ENCODE results near the gene LINC01488.

LINC01488 gene

GRCh38 chr11:69520186-69520916 is 38.9 kb downstream of the LINC01488 start:
- no peak overlapping the region for H2BK5ac ChIP-seq (ENCODE audit: low read depth, low read length, poor library complexity)
- peaks cover 3 to 5% of the 10 kb centered on the region in 2 experiments for H3K4me1 ChIP-seq (ENCODE audit: control insufficient read depth in 1 of 2, insufficient read depth in 2 of 2, low read length in 2 of 2)
- H3K4me2 ChIP-seq (ENCODE audit: low read length): no peak overlapping the region
- H3K27ac ChIP-seq (ENCODE audit: low read depth, low read length): no peak overlapping the region
- no peak overlapping the region for H3K4me3 ChIP-seq (ENCODE audit: low read depth, low read length)
- no peaks in the 10 kb centered on the region for H3K27me3 ChIP-seq (ENCODE audit: insufficient read depth, low read length)
- no peak overlapping the region for H4K91ac ChIP-seq (ENCODE audit: low read depth, low read length)
- no peak overlapping the region for H4K12ac ChIP-seq (ENCODE audit: low read depth, low read length)
- no peak for DNase-seq
- H3K23ac ChIP-seq (ENCODE audit: low read length): no peak overlapping the region
- no peak overlapping the region for H3K18ac ChIP-seq (ENCODE audit: low read length)
- H3K14ac ChIP-seq (ENCODE audit: low read length): no peak overlapping the region
- H4K8ac ChIP-seq (ENCODE audit: low read depth, low read length): no peak overlapping the region
- H3K4ac ChIP-seq (ENCODE audit: low read depth, low read length): no peak overlapping the region
- WGBS (ENCODE audit: extremely low coverage, insufficient coverage, insufficient read length): 100% methylated on average over 1 of the region's 1 CpG
- H3K9ac ChIP-seq (ENCODE audit: low read length): no peak overlapping the region
- H2AFZ ChIP-seq (ENCODE audit: insufficient read depth, low read length, poor library complexity): no peak overlapping the region
- H2AK5ac ChIP-seq (ENCODE audit: low read length): no peak overlapping the region
- H3K9me3 ChIP-seq (ENCODE audit: insufficient read depth, low read depth, low read length): peaks cover 4% of the 10 kb centered on the region
- no peaks in the 10 kb centered on the region for H3K79me1 ChIP-seq (ENCODE audit: low read length)
- no peak overlapping the region for H2BK12ac ChIP-seq (ENCODE audit: low read length)
- no peaks in the 10 kb centered on the region for H3K36me3 ChIP-seq (ENCODE audit: control insufficient read depth in 1 of 2, insufficient read depth in 2 of 2, low read length in 2 of 2)
- H3K79me2 ChIP-seq (ENCODE audit: control insufficient read depth, insufficient read depth, low read length, poor library complexity): no peaks in the 10 kb centered on the region
- H2BK120ac ChIP-seq (ENCODE audit: insufficient read depth, low read length, poor library complexity): no peak overlapping the region

GRCh38 chr11:69521457-69521856 is 40.0 kb downstream of the LINC01488 start:
- Histone ChIP-seq H3K18ac (ENCODE audit: low read length) (no peak overlapping the region), H2BK12ac (ENCODE audit: low read length) (no peak overlapping the region), H2AK5ac (ENCODE audit: low read length) (no peak overlapping the region), H4K12ac (ENCODE audit: low read depth, low read length) (no peak overlapping the region), H3K27ac (ENCODE audit: low read depth, low read length) (no peak overlapping the region), H3K79me1 (ENCODE audit: low read length) (no peaks in the 10 kb centered on the region), H3K27me3 (ENCODE audit: insufficient read depth, low read length) (no peaks in the 10 kb centered on the region), H3K23ac (ENCODE audit: low read length) (no peak overlapping the region), H4K91ac (ENCODE audit: low read depth, low read length) (no peak overlapping the region), H3K4me3 (ENCODE audit: low read depth, low read length) (no peak overlapping the region), H3K4me2 (ENCODE audit: low read length) (no peak overlapping the region), H3K9ac (ENCODE audit: low read length) (no peak overlapping the region), H3K9me3 (ENCODE audit: insufficient read depth, low read depth, low read length) (peaks cover 4% of the 10 kb centered on the region), H3K4ac (ENCODE audit: low read depth, low read length) (no peak overlapping the region), H3K79me2 (ENCODE audit: control insufficient read depth, insufficient read depth, low read length, poor library complexity) (no peaks in the 10 kb centered on the region), H3K36me3 (ENCODE audit: control insufficient read depth in 1 of 2, insufficient read depth in 2 of 2, low read length in 2 of 2) (no peaks in the 10 kb centered on the region), H2AFZ (ENCODE audit: insufficient read depth, low read length, poor library complexity) (no peak overlapping the region), H2BK120ac (ENCODE audit: insufficient read depth, low read length, poor library complexity) (no peak overlapping the region), H3K14ac (ENCODE audit: low read length) (no peak overlapping the region), H4K8ac (ENCODE audit: low read depth, low read length) (no peak overlapping the region), H2BK5ac (ENCODE audit: low read depth, low read length, poor library complexity) (no peak overlapping the region), H3K4me1 (ENCODE audit: control insufficient read depth in 1 of 2, insufficient read depth in 2 of 2, low read length in 2 of 2) (peaks cover 3 to 5% of the 10 kb centered on the region in 2 experiments)
- no CpG with 5 or more reads among the region's 4 CpGs for WGBS (ENCODE audit: extremely low coverage, insufficient coverage, insufficient read length)
- no peak for DNase-seq

GRCh38 chr11:69523453-69523852 is 42.0 kb downstream of the LINC01488 start:
- no peak for DNase-seq
- H4K91ac ChIP-seq (ENCODE audit: low read depth, low read length): no peak overlapping the region
- no peaks in the 10 kb centered on the region for H3K36me3 ChIP-seq (ENCODE audit: control insufficient read depth in 1 of 2, insufficient read depth in 2 of 2, low read length in 2 of 2)
- no peak overlapping the region for H2BK12ac ChIP-seq (ENCODE audit: low read length)
- no peaks in the 10 kb centered on the region for H3K27me3 ChIP-seq (ENCODE audit: insufficient read depth, low read length)
- no peak overlapping the region for H2BK120ac ChIP-seq (ENCODE audit: insufficient read depth, low read length, poor library complexity)
- H3K79me2 ChIP-seq (ENCODE audit: control insufficient read depth, insufficient read depth, low read length, poor library complexity): no peaks in the 10 kb centered on the region
- H2BK5ac ChIP-seq (ENCODE audit: low read depth, low read length, poor library complexity): no peak overlapping the region
- H3K79me1 ChIP-seq (ENCODE audit: low read length): no peaks in the 10 kb centered on the region
- H3K4ac ChIP-seq (ENCODE audit: low read depth, low read length): no peak overlapping the region
- no peak overlapping the region for H3K4me3 ChIP-seq (ENCODE audit: low read depth, low read length)
- no peak overlapping the region for H4K8ac ChIP-seq (ENCODE audit: low read depth, low read length)
- no peak overlapping the region for H3K9ac ChIP-seq (ENCODE audit: low read length)
- peaks cover 3 to 5% of the 10 kb centered on the region in 2 experiments for H3K4me1 ChIP-seq (ENCODE audit: control insufficient read depth in 1 of 2, insufficient read depth in 2 of 2, low read length in 2 of 2)
- H4K12ac ChIP-seq (ENCODE audit: low read depth, low read length): no peak overlapping the region
- no peak overlapping the region for H2AK5ac ChIP-seq (ENCODE audit: low read length)
- no peak overlapping the region for H3K23ac ChIP-seq (ENCODE audit: low read length)
- H3K14ac ChIP-seq (ENCODE audit: low read length): no peak overlapping the region
- H3K18ac ChIP-seq (ENCODE audit: low read length): no peak overlapping the region
- H2AFZ ChIP-seq (ENCODE audit: insufficient read depth, low read length, poor library complexity): no peak overlapping the region
- no peaks in the 10 kb centered on the region for H3K9me3 ChIP-seq (ENCODE audit: insufficient read depth, low read depth, low read length)
- H3K4me2 ChIP-seq (ENCODE audit: low read length): no peak overlapping the region
- no CpG with 5 or more reads among the region's 3 CpGs for whole genome bisulfite sequencing (ENCODE audit: extremely low coverage, insufficient coverage, insufficient read length)
- H3K27ac ChIP-seq (ENCODE audit: low read depth, low read length): no peak overlapping the region

GRCh38 chr11:69524291-69524882 is 42.9 kb downstream of the LINC01488 start:
- Histone ChIP-seq H4K12ac (ENCODE audit: low read depth, low read length) (no peak overlapping the region), H2BK12ac (ENCODE audit: low read length) (no peak overlapping the region), H3K79me2 (ENCODE audit: control insufficient read depth, insufficient read depth, low read length, poor library complexity) (no peaks in the 10 kb centered on the region), H2BK120ac (ENCODE audit: insufficient read depth, low read length, poor library complexity) (no peak overlapping the region), H2AFZ (ENCODE audit: insufficient read depth, low read length, poor library complexity) (no peak overlapping the region), H3K18ac (ENCODE audit: low read length) (no peak overlapping the region), H3K79me1 (ENCODE audit: low read length) (no peaks in the 10 kb centered on the region), H3K14ac (ENCODE audit: low read length) (no peak overlapping the region), H3K27me3 (ENCODE audit: insufficient read depth, low read length) (no peaks in the 10 kb centered on the region), H3K36me3 (ENCODE audit: control insufficient read depth in 1 of 2, insufficient read depth in 2 of 2, low read length in 2 of 2) (no peaks in the 10 kb centered on the region), H4K8ac (ENCODE audit: low read depth, low read length) (no peak overlapping the region), H3K27ac (ENCODE audit: low read depth, low read length) (no peak overlapping the region), H3K9ac (ENCODE audit: low read length) (no peak overlapping the region), H3K23ac (ENCODE audit: low read length) (no peak overlapping the region), H2AK5ac (ENCODE audit: low read length) (no peak overlapping the region), H4K91ac (ENCODE audit: low read depth, low read length) (no peak overlapping the region), H3K4ac (ENCODE audit: low read depth, low read length) (no peak overlapping the region), H2BK5ac (ENCODE audit: low read depth, low read length, poor library complexity) (no peak overlapping the region), H3K9me3 (ENCODE audit: insufficient read depth, low read depth, low read length) (no peaks in the 10 kb centered on the region), H3K4me2 (ENCODE audit: low read length) (no peak overlapping the region), H3K4me1 (ENCODE audit: control insufficient read depth in 1 of 2, insufficient read depth in 2 of 2, low read length in 2 of 2) (peaks cover 3 to 5% of the 10 kb centered on the region in 2 experiments), H3K4me3 (ENCODE audit: low read depth, low read length) (no peak overlapping the region)
- no peak for DNase-seq
- WGBS (ENCODE audit: extremely low coverage, insufficient coverage, insufficient read length): no CpG with 5 or more reads among the region's 15 CpGs
